WTC11 (cell line): Measurements from ENCODE around the gene TGFBR2. TPM values are rescaled to one million over a fixed set of nuclear protein-coding genes. Genes with fewer than 3 reads are reported as not detected.

ENCODE experiments used
- ATAC-seq: fragments of 200-7000 bp; cut with Tn5 transposase; 2 replicates; pipeline ENCODE4 v1.10.0; 2021; ENCODE audit warnings: mild to moderate bottlenecking, moderate library complexity
- CTCF ChIA-PET: fragments of 300-600 bp; sonication (Branson Sonifier 250); formaldehyde crosslinking; loops from one replicate; lab custom pipeline; 2021; ENCODE audit warnings: antibody characterized with exemption; lab: Charles Lee
- POLR2A ChIA-PET: fragments of 350-600 bp; sonication (Branson Sonifier 250); formaldehyde crosslinking; loops from one replicate; lab custom pipeline; 2021; ENCODE audit warnings: antibody characterized with exemption; lab: Charles Lee
- DNase-seq: peaks from one replicate; pipeline ENCODE4 v3.0.0; 2021; ENCODE audit warnings: low spot score
- H3K27ac Mint-ChIP-seq: 2 replicates; pipeline ENCODE4 v1.8.0; 2021; ENCODE audit warnings: mixed read lengths
- H3K27me3 Mint-ChIP-seq: 2 replicates; pipeline ENCODE4 v1.8.0; 2021; ENCODE audit warnings: low read depth, mild to moderate bottlenecking, moderate library complexity, mixed read lengths
- H3K36me3 Mint-ChIP-seq: 2 replicates; pipeline ENCODE4 v1.8.0; 2021; ENCODE audit warnings: mixed read lengths
- H3K4me1 Mint-ChIP-seq: 2 replicates; pipeline ENCODE4 v1.8.0; 2022; ENCODE audit warnings: mixed read lengths
- H3K4me3 Mint-ChIP-seq: 2 replicates; pipeline ENCODE4 v1.8.0; 2021; ENCODE audit warnings: mild to moderate bottlenecking, moderate library complexity, mixed read lengths
- H3K9me3 Mint-ChIP-seq: 2 replicates; pipeline ENCODE4 v1.8.0; 2021; ENCODE audit warnings: mixed read lengths
- ETV6 ChIP-seq: sonication (generic); formaldehyde crosslinking; IDR thresholded peaks from 2 replicates; pipeline ENCODE4 v1.8.1; 2022; ENCODE audit warnings: mild to moderate bottlenecking, missing genetic modification reagents
- GRHL2 ChIP-seq: fragments of 250-450 bp; sonication (Bioruptor Pico); IDR thresholded peaks from 2 replicates; pipeline ENCODE4 v1.8.0; 2022; ENCODE audit warnings: mild to moderate bottlenecking, moderate library complexity; ENCODE audit not compliant: insufficient replicate concordance, severe bottlenecking
- IRF2 ChIP-seq: sonication (generic); formaldehyde crosslinking; IDR thresholded peaks from 2 replicates; pipeline ENCODE4 v1.8.0; 2022; ENCODE audit warnings: low read depth, missing genetic modification reagents, borderline replicate concordance
- NR2C2 ChIP-seq: sonication (generic); formaldehyde crosslinking; IDR thresholded peaks from 2 replicates; pipeline ENCODE4 v1.8.0; 2022; ENCODE audit warnings: mild to moderate bottlenecking, missing genetic modification reagents
- OVOL2 ChIP-seq: fragments of 250-450 bp; sonication (Bioruptor Pico); IDR thresholded peaks from 2 replicates; pipeline ENCODE4 v1.9.0; 2021; ENCODE audit warnings: mild to moderate bottlenecking, borderline replicate concordance
- PRRX2 ChIP-seq: fragments of 250-450 bp; sonication (Bioruptor Pico); IDR thresholded peaks from 2 replicates; pipeline ENCODE4 v1.8.0; 2021; ENCODE audit warnings: mild to moderate bottlenecking
- TEAD4 ChIP-seq: sonication (generic); formaldehyde crosslinking; IDR thresholded peaks from 2 replicates; pipeline ENCODE4 v1.8.0; 2022; ENCODE audit warnings: mild to moderate bottlenecking, missing genetic modification reagents
- ZNF121 ChIP-seq: sonication (generic); formaldehyde crosslinking; IDR thresholded peaks from 2 replicates; pipeline ENCODE4 v1.8.0; 2023; ENCODE audit warnings: missing genetic modification reagents
- ZNF396 ChIP-seq: fragments of 250-450 bp; sonication (Bioruptor Pico); IDR thresholded peaks from 2 replicates; pipeline ENCODE4 v1.8.0; 2021; ENCODE audit warnings: mild to moderate bottlenecking, moderate library complexity, borderline replicate concordance
- ZNF671 ChIP-seq: fragments of 250-450 bp; sonication (Bioruptor Pico); IDR thresholded peaks from 2 replicates; pipeline ENCODE4 v1.8.0; 2021; ENCODE audit warnings: mild to moderate bottlenecking
- total RNA-seq: library from RNA; stranded (reverse); gene quantifications from 3 replicates; pipeline ENCODE4 v1.2.3, GENCODE V29; 2021
- TF ChIP-seq, protein P1 (sequence below): sonication (generic); formaldehyde crosslinking; IDR thresholded peaks from 2 replicates; pipeline ENCODE4 v1.8.0; 2022; ENCODE audit warnings: missing genetic modification reagents
- TF ChIP-seq, protein P2 (sequence below): sonication (generic); formaldehyde crosslinking; IDR thresholded peaks from 2 replicates; pipeline ENCODE4 v1.8.1; 2023; ENCODE audit warnings: mild to moderate bottlenecking, moderate library complexity, missing genetic modification reagents
- TF ChIP-seq, protein P3 (sequence below): sonication (generic); formaldehyde crosslinking; IDR thresholded peaks from 2 replicates; pipeline ENCODE4 v1.8.1; 2022; ENCODE audit warnings: mild to moderate bottlenecking, missing genetic modification reagents, moderate library complexity, borderline replicate concordance
- TF ChIP-seq, protein P4 (sequence below): sonication (generic); formaldehyde crosslinking; IDR thresholded peaks from 2 replicates; pipeline ENCODE4 v1.8.0; 2022; ENCODE audit warnings: mild to moderate bottlenecking, missing genetic modification reagents
- TF ChIP-seq, protein P5 (sequence below): sonication (generic); formaldehyde crosslinking; IDR thresholded peaks from 2 replicates; pipeline ENCODE4 v1.8.0; 2022; ENCODE audit warnings: mild to moderate bottlenecking, missing genetic modification reagents
- TF ChIP-seq, protein P6 (sequence below): sonication (generic); formaldehyde crosslinking; IDR thresholded peaks from 2 replicates; pipeline ENCODE4 v1.8.1; 2023; ENCODE audit warnings: mild to moderate bottlenecking, missing genetic modification reagents, borderline replicate concordance
- TF ChIP-seq, protein P7 (sequence below): sonication (generic); formaldehyde crosslinking; IDR thresholded peaks from 2 replicates; pipeline ENCODE4 v1.8.0; 2022; ENCODE audit warnings: mild to moderate bottlenecking, missing genetic modification reagents
- TF ChIP-seq, protein P8 (sequence below): fragments of 200-600 bp; IDR thresholded peaks from 2 replicates; pipeline ENCODE4 v1.8.0; 2022; ENCODE audit warnings: antibody characterized with exemption

TGFBR2 gene
- total RNA-seq, 1 experiment from 2014 or later = 9.6 TPM

DNA sequence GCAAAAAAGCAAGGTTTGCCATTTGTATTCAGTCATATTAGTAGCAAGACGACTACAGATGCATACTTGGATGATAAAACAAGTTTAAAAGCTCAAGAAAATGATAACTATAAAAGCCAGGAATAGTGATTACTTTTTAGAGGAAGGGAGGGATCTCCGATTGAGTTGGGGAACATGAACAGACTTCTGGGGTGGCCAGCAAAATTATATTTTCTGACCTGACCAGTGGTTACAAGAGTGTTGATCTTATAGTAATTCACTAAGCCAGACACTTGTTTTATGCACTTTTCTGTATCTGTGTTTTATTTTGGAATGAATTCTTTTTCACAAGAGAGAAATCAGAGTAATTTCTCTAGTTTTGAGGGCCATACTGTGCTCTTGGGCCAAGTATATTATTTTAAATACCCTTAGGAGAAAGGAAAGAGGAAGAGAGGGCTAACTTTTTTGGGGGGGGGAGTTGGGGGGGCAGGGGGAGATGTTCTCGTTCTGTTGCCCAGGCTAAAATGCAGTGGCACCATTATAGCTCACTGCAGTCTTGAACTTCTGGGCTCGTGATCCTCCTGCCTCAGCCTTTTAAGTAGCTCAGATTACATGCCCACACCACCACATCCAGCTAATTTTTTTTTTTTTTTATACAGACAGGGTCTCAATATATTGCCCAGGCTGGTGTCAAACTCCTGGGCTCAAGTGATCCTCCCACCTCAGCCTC is 57.3 kb downstream of the TGFBR2 start (continued):
- TF ChIP-seq, protein P1, sequence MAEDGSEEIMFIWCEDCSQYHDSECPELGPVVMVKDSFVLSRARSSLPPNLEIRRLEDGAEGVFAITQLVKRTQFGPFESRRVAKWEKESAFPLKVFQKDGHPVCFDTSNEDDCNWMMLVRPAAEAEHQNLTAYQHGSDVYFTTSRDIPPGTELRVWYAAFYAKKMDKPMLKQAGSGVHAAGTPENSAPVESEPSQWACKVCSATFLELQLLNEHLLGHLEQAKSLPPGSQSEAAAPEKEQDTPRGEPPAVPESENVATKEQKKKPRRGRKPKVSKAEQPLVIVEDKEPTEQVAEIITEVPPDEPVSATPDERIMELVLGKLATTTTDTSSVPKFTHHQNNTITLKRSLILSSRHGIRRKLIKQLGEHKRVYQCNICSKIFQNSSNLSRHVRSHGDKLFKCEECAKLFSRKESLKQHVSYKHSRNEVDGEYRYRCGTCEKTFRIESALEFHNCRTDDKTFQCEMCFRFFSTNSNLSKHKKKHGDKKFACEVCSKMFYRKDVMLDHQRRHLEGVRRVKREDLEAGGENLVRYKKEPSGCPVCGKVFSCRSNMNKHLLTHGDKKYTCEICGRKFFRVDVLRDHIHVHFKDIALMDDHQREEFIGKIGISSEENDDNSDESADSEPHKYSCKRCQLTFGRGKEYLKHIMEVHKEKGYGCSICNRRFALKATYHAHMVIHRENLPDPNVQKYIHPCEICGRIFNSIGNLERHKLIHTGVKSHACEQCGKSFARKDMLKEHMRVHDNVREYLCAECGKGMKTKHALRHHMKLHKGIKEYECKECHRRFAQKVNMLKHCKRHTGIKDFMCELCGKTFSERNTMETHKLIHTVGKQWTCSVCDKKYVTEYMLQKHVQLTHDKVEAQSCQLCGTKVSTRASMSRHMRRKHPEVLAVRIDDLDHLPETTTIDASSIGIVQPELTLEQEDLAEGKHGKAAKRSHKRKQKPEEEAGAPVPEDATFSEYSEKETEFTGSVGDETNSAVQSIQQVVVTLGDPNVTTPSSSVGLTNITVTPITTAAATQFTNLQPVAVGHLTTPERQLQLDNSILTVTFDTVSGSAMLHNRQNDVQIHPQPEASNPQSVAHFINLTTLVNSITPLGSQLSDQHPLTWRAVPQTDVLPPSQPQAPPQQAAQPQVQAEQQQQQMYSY (CRISPR knock-in tag) = no peak
- TF ChIP-seq ZNF671 (CRISPR knock-in tag) (no peak), OVOL2 (CRISPR knock-in tag) (no peak), IRF2 (CRISPR knock-in tag) (no peak)
- TF ChIP-seq, protein P2, sequence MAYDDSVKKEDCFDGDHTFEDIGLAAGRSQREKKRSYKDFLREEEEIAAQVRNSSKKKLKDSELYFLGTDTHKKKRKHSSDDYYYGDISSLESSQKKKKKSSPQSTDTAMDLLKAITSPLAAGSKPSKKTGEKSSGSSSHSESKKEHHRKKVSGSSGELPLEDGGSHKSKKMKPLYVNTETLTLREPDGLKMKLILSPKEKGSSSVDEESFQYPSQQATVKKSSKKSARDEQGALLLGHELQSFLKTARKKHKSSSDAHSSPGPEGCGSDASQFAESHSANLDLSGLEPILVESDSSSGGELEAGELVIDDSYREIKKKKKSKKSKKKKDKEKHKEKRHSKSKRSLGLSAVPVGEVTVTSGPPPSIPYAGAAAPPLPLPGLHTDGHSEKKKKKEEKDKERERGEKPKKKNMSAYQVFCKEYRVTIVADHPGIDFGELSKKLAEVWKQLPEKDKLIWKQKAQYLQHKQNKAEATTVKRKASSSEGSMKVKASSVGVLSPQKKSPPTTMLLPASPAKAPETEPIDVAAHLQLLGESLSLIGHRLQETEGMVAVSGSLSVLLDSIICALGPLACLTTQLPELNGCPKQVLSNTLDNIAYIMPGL = no peak

DNA sequence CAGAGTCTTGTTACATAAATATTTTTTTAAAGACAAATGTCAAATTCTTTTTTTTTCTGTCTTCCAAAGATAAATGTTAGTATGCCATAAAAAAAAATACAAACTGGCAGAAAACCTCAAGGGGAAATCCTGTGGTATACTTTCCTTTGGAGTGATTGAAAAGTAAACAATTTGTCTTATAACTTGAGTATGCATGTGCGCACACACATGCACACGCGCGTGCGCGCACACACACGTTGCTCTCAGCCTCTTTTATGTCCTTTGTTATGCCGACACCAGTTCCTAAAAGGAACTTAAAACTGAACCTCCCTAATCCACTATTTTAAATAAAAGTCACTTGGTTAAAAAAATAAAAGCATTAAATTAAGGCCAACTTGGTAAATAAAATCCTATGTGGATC is 58.1 kb downstream of the TGFBR2 start:
- no peaks in the 10 kb centered on the region for H3K9me3 Mint-ChIP-seq
- H3K27me3 Mint-ChIP-seq = no peaks in the 10 kb centered on the region
- no peak for DNase-seq
- H3K27ac Mint-ChIP-seq = 0 out of 2 replicates have a peak overlapping the region, but pooled peaks have one; percentile 83
- no peak for TF ChIP-seq ZNF121 (CRISPR knock-in tag)
- no peak for TF ChIP-seq ZNF396 (CRISPR knock-in tag)
- no peak for TF ChIP-seq ETV6 (CRISPR knock-in tag)
- TF ChIP-seq, all 79 proteins: peak for 0
- Mint-ChIP-seq H3K4me1 (peaks cover 78% of the 10 kb centered on the region), H3K4me3 (no peak overlapping the region), H3K36me3 (peaks cover 10% of the 10 kb centered on the region)
- ATAC-seq = no peak
- ChIA-PET CTCF (interaction anchor here (0.6 to 1.0 kb wide), 2 partner anchors 29 to 60 kb away, joined by 3 to 4 read pairs; no protein-coding TSS in a partner anchor), POLR2A (no interaction called here)

DNA sequence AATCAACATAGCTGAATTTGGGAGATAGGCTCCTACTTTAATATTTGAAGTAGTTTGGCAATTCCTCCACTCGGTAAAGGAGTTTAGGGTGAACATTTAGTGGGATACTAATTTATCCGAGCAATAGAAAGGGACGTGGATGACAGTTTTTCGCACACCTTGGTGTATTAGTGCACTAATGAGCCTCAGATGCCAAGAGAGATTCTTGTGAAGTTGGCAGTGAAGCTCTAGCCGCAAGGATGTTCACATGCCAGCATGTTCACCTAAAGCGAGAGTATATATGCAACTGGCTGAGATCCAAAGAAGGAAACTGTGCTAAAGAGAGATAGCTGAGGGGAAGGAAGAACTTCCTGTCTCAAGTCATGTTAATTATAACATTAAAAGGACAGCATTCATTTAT is 58.5 kb downstream of the TGFBR2 start:
- DNase-seq (no peak), ATAC-seq (no peak)
- Mint-ChIP-seq H3K4me1 (peaks cover 76% of the 10 kb centered on the region), H3K36me3 (peaks cover 15% of the 10 kb centered on the region), H3K27ac (peak overlapping the region; percentile 83; the same call in 1 of the 2 replicates), H3K9me3 (no peaks in the 10 kb centered on the region), H3K4me3 (no peak overlapping the region), H3K27me3 (no peaks in the 10 kb centered on the region)
- ChIA-PET CTCF (interaction anchor here (0.5 kb wide), 1 partner anchor 929 kb away, joined by 4 read pairs; no protein-coding TSS in a partner anchor), POLR2A (no interaction called here)
- no peak for TF ChIP-seq TEAD4 (CRISPR knock-in tag)
- TF ChIP-seq, protein P3, sequence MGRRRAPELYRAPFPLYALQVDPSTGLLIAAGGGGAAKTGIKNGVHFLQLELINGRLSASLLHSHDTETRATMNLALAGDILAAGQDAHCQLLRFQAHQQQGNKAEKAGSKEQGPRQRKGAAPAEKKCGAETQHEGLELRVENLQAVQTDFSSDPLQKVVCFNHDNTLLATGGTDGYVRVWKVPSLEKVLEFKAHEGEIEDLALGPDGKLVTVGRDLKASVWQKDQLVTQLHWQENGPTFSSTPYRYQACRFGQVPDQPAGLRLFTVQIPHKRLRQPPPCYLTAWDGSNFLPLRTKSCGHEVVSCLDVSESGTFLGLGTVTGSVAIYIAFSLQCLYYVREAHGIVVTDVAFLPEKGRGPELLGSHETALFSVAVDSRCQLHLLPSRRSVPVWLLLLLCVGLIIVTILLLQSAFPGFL = no peak
- no peak for TF ChIP-seq NR2C2 (CRISPR knock-in tag)
- no peak for TF ChIP-seq PRRX2 (CRISPR knock-in tag)
- TF ChIP-seq, protein P4, sequence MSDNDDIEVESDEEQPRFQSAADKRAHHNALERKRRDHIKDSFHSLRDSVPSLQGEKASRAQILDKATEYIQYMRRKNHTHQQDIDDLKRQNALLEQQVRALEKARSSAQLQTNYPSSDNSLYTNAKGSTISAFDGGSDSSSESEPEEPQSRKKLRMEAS (CRISPR knock-in tag) = no peak
- TF ChIP-seq, protein P5, sequence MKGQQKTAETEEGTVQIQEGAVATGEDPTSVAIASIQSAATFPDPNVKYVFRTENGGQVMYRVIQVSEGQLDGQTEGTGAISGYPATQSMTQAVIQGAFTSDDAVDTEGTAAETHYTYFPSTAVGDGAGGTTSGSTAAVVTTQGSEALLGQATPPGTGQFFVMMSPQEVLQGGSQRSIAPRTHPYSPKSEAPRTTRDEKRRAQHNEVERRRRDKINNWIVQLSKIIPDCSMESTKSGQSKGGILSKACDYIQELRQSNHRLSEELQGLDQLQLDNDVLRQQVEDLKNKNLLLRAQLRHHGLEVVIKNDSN (CRISPR knock-in tag) = no peak
- TF ChIP-seq, protein P6, sequence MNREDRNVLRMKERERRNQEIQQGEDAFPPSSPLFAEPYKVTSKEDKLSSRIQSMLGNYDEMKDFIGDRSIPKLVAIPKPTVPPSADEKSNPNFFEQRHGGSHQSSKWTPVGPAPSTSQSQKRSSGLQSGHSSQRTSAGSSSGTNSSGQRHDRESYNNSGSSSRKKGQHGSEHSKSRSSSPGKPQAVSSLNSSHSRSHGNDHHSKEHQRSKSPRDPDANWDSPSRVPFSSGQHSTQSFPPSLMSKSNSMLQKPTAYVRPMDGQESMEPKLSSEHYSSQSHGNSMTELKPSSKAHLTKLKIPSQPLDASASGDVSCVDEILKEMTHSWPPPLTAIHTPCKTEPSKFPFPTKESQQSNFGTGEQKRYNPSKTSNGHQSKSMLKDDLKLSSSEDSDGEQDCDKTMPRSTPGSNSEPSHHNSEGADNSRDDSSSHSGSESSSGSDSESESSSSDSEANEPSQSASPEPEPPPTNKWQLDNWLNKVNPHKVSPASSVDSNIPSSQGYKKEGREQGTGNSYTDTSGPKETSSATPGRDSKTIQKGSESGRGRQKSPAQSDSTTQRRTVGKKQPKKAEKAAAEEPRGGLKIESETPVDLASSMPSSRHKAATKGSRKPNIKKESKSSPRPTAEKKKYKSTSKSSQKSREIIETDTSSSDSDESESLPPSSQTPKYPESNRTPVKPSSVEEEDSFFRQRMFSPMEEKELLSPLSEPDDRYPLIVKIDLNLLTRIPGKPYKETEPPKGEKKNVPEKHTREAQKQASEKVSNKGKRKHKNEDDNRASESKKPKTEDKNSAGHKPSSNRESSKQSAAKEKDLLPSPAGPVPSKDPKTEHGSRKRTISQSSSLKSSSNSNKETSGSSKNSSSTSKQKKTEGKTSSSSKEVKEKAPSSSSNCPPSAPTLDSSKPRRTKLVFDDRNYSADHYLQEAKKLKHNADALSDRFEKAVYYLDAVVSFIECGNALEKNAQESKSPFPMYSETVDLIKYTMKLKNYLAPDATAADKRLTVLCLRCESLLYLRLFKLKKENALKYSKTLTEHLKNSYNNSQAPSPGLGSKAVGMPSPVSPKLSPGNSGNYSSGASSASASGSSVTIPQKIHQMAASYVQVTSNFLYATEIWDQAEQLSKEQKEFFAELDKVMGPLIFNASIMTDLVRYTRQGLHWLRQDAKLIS (CRISPR knock-in tag) = no peak
- TF ChIP-seq GRHL2 (CRISPR knock-in tag) = no peak
- TF ChIP-seq, protein P7, sequence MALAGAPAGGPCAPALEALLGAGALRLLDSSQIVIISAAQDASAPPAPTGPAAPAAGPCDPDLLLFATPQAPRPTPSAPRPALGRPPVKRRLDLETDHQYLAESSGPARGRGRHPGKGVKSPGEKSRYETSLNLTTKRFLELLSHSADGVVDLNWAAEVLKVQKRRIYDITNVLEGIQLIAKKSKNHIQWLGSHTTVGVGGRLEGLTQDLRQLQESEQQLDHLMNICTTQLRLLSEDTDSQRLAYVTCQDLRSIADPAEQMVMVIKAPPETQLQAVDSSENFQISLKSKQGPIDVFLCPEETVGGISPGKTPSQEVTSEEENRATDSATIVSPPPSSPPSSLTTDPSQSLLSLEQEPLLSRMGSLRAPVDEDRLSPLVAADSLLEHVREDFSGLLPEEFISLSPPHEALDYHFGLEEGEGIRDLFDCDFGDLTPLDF (CRISPR knock-in tag) = no peak
- TF ChIP-seq, protein P8, sequence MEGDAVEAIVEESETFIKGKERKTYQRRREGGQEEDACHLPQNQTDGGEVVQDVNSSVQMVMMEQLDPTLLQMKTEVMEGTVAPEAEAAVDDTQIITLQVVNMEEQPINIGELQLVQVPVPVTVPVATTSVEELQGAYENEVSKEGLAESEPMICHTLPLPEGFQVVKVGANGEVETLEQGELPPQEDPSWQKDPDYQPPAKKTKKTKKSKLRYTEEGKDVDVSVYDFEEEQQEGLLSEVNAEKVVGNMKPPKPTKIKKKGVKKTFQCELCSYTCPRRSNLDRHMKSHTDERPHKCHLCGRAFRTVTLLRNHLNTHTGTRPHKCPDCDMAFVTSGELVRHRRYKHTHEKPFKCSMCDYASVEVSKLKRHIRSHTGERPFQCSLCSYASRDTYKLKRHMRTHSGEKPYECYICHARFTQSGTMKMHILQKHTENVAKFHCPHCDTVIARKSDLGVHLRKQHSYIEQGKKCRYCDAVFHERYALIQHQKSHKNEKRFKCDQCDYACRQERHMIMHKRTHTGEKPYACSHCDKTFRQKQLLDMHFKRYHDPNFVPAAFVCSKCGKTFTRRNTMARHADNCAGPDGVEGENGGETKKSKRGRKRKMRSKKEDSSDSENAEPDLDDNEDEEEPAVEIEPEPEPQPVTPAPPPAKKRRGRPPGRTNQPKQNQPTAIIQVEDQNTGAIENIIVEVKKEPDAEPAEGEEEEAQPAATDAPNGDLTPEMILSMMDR = no peak
